Stimulated activated CD4-positive, alpha-beta T cell treated with anti-CD3 and anti-CD28 coated beads, Interleukin-15, amount 100 ng/mL, for 1 hour (primary cell): ENCODE measurements around the gene NDFIP2.
"Not testable (repeated sequence)": the region's sequence is repeated elsewhere in the genome, so short reads cannot be mapped to it uniquely, and the experiment has no call there.

Experiments
- DNase-seq, 2 donors: peaks; one replicate each; pipeline ENCODE4 v3.0.0-alpha.2; 2020; ENCODE audit warnings: low read depth in 1 of 2, low spot score in 1 of 2

Gene NDFIP2

GRCh38 chr13:79589603-79590393 lies 108.8 kb downstream of the NDFIP2 start:
- no peak for DNase-seq

GRCh38 chr13:79590394-79590676 lies 109.4 kb downstream of the NDFIP2 start:
- DNase-seq = no peak

GRCh38 chr13:79591493-79591892 lies 110.5 kb downstream of the NDFIP2 start:
- DNase-seq = no peak

GRCh38 chr13:79593121-79593520 lies 112.2 kb downstream of the NDFIP2 start:
- no peak for DNase-seq

- no peak for DNase-seq
These were observed 112.8 kb downstream of the NDFIP2 start for GRCh38 chr13:79593641-79594275.

- DNase-seq = not testable (repeated sequence)
These were observed 119.2 kb downstream of the NDFIP2 start for GRCh38 chr13:79600146-79600545.

DNA sequence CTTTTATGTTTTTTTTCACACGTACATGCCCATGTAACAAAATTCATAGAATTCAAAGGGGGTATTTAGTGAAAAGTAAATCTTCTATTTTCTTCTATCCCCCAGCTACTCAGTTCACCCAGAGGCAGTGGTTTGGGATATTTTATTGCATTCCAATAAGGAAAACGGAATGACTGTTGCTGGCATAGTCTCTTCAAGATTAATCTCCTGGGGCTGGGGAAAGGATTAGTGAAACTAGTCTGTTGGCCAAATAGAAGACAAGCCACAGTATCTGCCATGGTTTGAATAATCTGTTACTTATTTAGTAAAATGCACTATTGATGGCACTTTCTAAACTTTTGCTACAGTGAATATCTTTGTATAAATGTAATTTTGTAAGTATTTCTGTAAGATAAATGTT lies 122.0 kb downstream of the NDFIP2 start:
- DNase-seq = no peak

DNA sequence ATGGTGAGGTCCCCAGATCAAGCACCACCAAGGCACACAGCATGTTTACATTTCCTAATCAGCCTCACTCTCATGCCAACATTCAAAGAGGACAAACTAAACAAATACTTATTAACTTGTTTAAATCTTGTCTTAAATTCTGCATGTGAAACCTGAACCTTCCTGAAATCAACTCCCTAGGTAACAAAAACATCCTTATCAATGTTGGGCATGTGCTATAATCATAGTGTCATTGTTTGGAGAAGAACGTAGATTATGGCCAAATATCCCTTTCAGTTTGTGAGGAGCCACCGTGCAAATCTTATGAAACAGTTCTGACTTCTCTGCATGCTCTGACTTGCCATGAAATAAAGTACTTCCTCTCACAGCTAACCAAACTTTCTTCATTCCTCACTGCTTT lies 123.8 kb downstream of the NDFIP2 start:
- no peak for DNase-seq
